H1 (cell line): Measurements from ENCODE around the gene DCAF4. TPM values are rescaled to one million over a fixed set of nuclear protein-coding genes. Genes with fewer than 3 reads are reported as not detected.
"Not testable (repeated sequence)": the region's sequence is repeated elsewhere in the genome, so short reads cannot be mapped to it uniquely, and the experiment has no call there.

Experiments
- CTCF ChIA-PET: fragments of 300-600 bp; sonication (Branson Sonifier 250); formaldehyde crosslinking; loops from one replicate; lab custom pipeline; 2021; ENCODE audit not compliant: partially characterized antibody; lab: Charles Lee
- POLR2A ChIA-PET: fragments of 300-600 bp; sonication (Branson Sonifier 250); formaldehyde crosslinking; loops from one replicate; lab custom pipeline; 2021; ENCODE audit warnings: inconsistent platforms; ENCODE audit not compliant: partially characterized antibody; lab: Charles Lee
- DNase-seq, 2 experiments: peaks; one replicate each; pipeline versions ENCODE4 v3.0.0 to v3.0.0-alpha.2; 2010 to 2022; ENCODE audit warnings: low spot score in 2 of 2, low read depth in 1 of 2, mixed read lengths in 1 of 2
- FAIRE-seq: peaks from 2 replicates; lab custom pipeline; 2011; peaks lifted over from hg19 to GRCh38; lab: Jason Lieb, UNC
- H2AFZ ChIP-seq: 2 replicates; pipeline ENCODE4 v1.8.1; 2012; ENCODE audit warnings: low read length, inconsistent platforms
- H2AK5ac ChIP-seq: 2 replicates; pipeline ENCODE4 v1.6.1; 2013; ENCODE audit warnings: low read depth, low read length
- H2BK120ac ChIP-seq: replicated peaks from 2 replicates; pipeline ENCODE3; 2013; ENCODE audit warnings: low read depth, low read length, inconsistent platforms
- H2BK12ac ChIP-seq: 2 replicates; pipeline ENCODE4 v1.6.1; 2013; ENCODE audit warnings: low read depth, low read length
- H2BK15ac ChIP-seq: 2 replicates; pipeline ENCODE4 v1.6.1; 2013; ENCODE audit warnings: low read length
- H2BK20ac ChIP-seq: 2 replicates; pipeline ENCODE4 v1.6.1; 2013; ENCODE audit warnings: low read length
- H2BK5ac ChIP-seq: 2 replicates; pipeline ENCODE4 v1.6.1; 2013; ENCODE audit warnings: low read depth, low read length
- H3K14ac ChIP-seq: 2 replicates; pipeline ENCODE4 v1.6.1; 2013; ENCODE audit warnings: inconsistent platforms; ENCODE audit not compliant: insufficient read length
- H3K18ac ChIP-seq: 2 replicates; pipeline ENCODE4 v1.6.1; 2013; ENCODE audit warnings: low read length; ENCODE audit errors: extremely low read depth
- H3K23ac ChIP-seq: 2 replicates; pipeline ENCODE4 v1.6.1; 2013; ENCODE audit warnings: inconsistent platforms; ENCODE audit not compliant: insufficient read length
- H3K23me2 ChIP-seq: 2 replicates; pipeline ENCODE4 v1.6.1; 2013; ENCODE audit warnings: low read depth, low read length
- H3K27ac ChIP-seq: 2 replicates; pipeline ENCODE4 v1.6.1; 2011; ENCODE audit warnings: low read depth, low read length, inconsistent platforms
- H3K27me3 ChIP-seq, 4 experiments: replicated peaks in 1 of 4; 1 replicate in 1 of 4; 2 replicates in 3 of 4; pipeline versions ENCODE4 v1.6.1 to v1.8.1; 2011 to 2013; ENCODE audit warnings: low read length in 3 of 4, mild to moderate bottlenecking in 3 of 4, inconsistent platforms in 2 of 4, mixed read lengths in 2 of 4, moderate library complexity in 1 of 4; ENCODE audit not compliant: control insufficient read depth in 3 of 4, insufficient read depth in 3 of 4; ENCODE audit errors: extremely low read depth in 1 of 4
- H3K36me3 ChIP-seq, 4 experiments: 2 replicates each; pipeline versions ENCODE4 v1.6.1 to v1.8.1; 2011 to 2013; ENCODE audit warnings: mild to moderate bottlenecking in 4 of 4, low read length in 3 of 4, moderate library complexity in 2 of 4, control low read depth in 1 of 4, inconsistent platforms in 1 of 4; ENCODE audit not compliant: insufficient read depth in 4 of 4, control insufficient read depth in 2 of 4
- H3K4ac ChIP-seq: replicated peaks from 2 replicates; pipeline ENCODE3; 2013; ENCODE audit warnings: low read length, low read depth, mixed read lengths, inconsistent platforms; ENCODE audit not compliant: insufficient read length
- H3K4me1 ChIP-seq, 4 experiments: replicated peaks in 1 of 4; 1 replicate in 1 of 4; 2 replicates in 3 of 4; pipeline versions ENCODE4 v1.6.1 to v1.8.1; 2011 to 2013; ENCODE audit warnings: low read length in 3 of 4, inconsistent platforms in 2 of 4, mixed read lengths in 1 of 4; ENCODE audit not compliant: insufficient read depth in 4 of 4, control insufficient read depth in 3 of 4
- H3K4me2 ChIP-seq, 2 experiments: 2 replicates each; pipeline versions ENCODE4 v1.6.1 to v1.8.1; 2011 to 2013; ENCODE audit warnings: low read depth in 2 of 2, low read length in 2 of 2, control low read depth in 1 of 2, inconsistent platforms in 1 of 2, mild to moderate bottlenecking in 1 of 2; ENCODE audit not compliant: insufficient read depth in 1 of 2
- H3K4me3 ChIP-seq, 4 experiments: fragments of 200-600, 300-600 bp in 1 of 4; sonication (generic), shearing (Covaris generic), sonication (Bioruptor Twin) in 1 of 4; 2 replicates each; pipeline versions ENCODE4 v1.5.1 to v1.8.1; 2011 to 2016; ENCODE audit warnings: low read length in 4 of 4, low read depth in 3 of 4, control low read depth in 2 of 4, inconsistent platforms in 2 of 4, mild to moderate bottlenecking in 2 of 4, mixed read lengths in 1 of 4, moderate library complexity in 1 of 4; ENCODE audit not compliant: insufficient read depth in 2 of 4; ENCODE audit errors: extremely low read depth in 1 of 4
- H3K56ac ChIP-seq: replicated peaks from 2 replicates; pipeline ENCODE3; 2013; ENCODE audit warnings: low read depth, mild to moderate bottlenecking, mixed read lengths, low read length, inconsistent platforms; ENCODE audit not compliant: insufficient read length
- H3K79me1 ChIP-seq: 2 replicates; pipeline ENCODE4 v1.6.1; 2013; ENCODE audit warnings: low read depth, low read length, control low read depth
- H3K79me2 ChIP-seq, 2 experiments: 2 replicates each; pipeline versions ENCODE4 v1.6.1 to v1.8.1; 2012 to 2013; ENCODE audit warnings: low read length in 2 of 2, mild to moderate bottlenecking in 2 of 2, inconsistent platforms in 1 of 2; ENCODE audit not compliant: insufficient read depth in 2 of 2, control insufficient read depth in 1 of 2
- H3K9ac ChIP-seq, 4 experiments: replicated peaks in 1 of 4; 1 replicate in 1 of 4; 2 replicates in 3 of 4; pipeline versions ENCODE4 v1.6.1 to v1.8.1; 2011 to 2013; ENCODE audit warnings: low read depth in 3 of 4, low read length in 3 of 4, control low read depth in 2 of 4, mild to moderate bottlenecking in 2 of 4, moderate library complexity in 2 of 4, inconsistent platforms in 1 of 4; ENCODE audit errors: extremely low read depth in 1 of 4
- H3K9me3 ChIP-seq, 2 experiments: 2 replicates each; pipeline versions ENCODE4 v1.6.1 to v1.8.1; 2012 to 2013; ENCODE audit warnings: mild to moderate bottlenecking in 2 of 2, moderate library complexity in 2 of 2, control low read depth in 1 of 2, inconsistent platforms in 1 of 2, low read depth in 1 of 2, low read length in 1 of 2, mixed read lengths in 1 of 2; ENCODE audit not compliant: insufficient read depth in 2 of 2
- H4K20me1 ChIP-seq, 2 experiments: replicated peaks in 1 of 2; 2 replicates each; pipeline versions ENCODE3 to v1.8.1; 2011 to 2013; ENCODE audit warnings: inconsistent platforms in 2 of 2, low read length in 2 of 2, mild to moderate bottlenecking in 1 of 2; ENCODE audit not compliant: insufficient read depth in 2 of 2, control insufficient read depth in 1 of 2
- H4K5ac ChIP-seq: 2 replicates; pipeline ENCODE4 v1.6.1; 2013; ENCODE audit warnings: low read length, low read depth, mixed read lengths, inconsistent platforms; ENCODE audit not compliant: insufficient read length
- H4K8ac ChIP-seq: 2 replicates; pipeline ENCODE4 v1.8.0; 2013; ENCODE audit warnings: mild to moderate bottlenecking, moderate library complexity, low read length, inconsistent platforms; ENCODE audit not compliant: insufficient read depth; ENCODE audit errors: extremely low read depth
- H4K91ac ChIP-seq: replicated peaks from 2 replicates; pipeline ENCODE3; 2013; ENCODE audit warnings: low read length, mixed read lengths, inconsistent platforms; ENCODE audit not compliant: insufficient read length
- WGBS, 2 experiments: shearing (Covaris generic) in 1 of 2; methylation state at CpG; one replicate each; pipeline versions ENCODE4 v1.1.6 to v1.1.7; 2013 to 2015; ENCODE audit warnings: low lambda C conversion rate in 2 of 2, mixed read lengths in 2 of 2, inconsistent platforms in 1 of 2, low coverage in 1 of 2, missing lambda C conversion rate in 1 of 2; ENCODE audit not compliant: insufficient replicate concordance in 2 of 2, insufficient coverage in 1 of 2, insufficient read length in 1 of 2; ENCODE audit errors: extremely low coverage in 1 of 2, missing lambda C conversion rate in 1 of 2; 5-methylcytosine and 5-hydroxymethylcytosine counted together
- polyA plus RNA-seq, 7 experiments: library from polyadenylated mRNA; depleted of rRNA in 3 of 7; stranded (reverse) in 5 of 7; unstranded in 2 of 7; fragments of >200 nt in 5 of 7; fragments of 200-250 nt in 2 of 7; gene quantifications; 1 replicate in 5 of 7; 2 replicates in 1 of 7; 4 replicates in 1 of 7; pipeline versions ENCODE4 v1.2.1 to v1.2.3, GENCODE V29; 2011 to 2013; ENCODE audit warnings: missing spikeins in 2 of 7, mixed read lengths in 2 of 7
- total RNA-seq: library from RNA; stranded (reverse); fragmentation: NEBNext Ultra II Directional; extraction: Animal tissue kit (Norgen Biotek cat#: 25700); gene quantifications from 2 replicates; pipeline ENCODE4 v1.2.1, GENCODE V29; 2021

Gene DCAF4
- total and polyA plus RNA-seq, 2 of the 8 experiments (the other 6 are each of a cell fraction or from before 2014, with no cell fraction given) = 17.0 to 21.1 TPM

DNA sequence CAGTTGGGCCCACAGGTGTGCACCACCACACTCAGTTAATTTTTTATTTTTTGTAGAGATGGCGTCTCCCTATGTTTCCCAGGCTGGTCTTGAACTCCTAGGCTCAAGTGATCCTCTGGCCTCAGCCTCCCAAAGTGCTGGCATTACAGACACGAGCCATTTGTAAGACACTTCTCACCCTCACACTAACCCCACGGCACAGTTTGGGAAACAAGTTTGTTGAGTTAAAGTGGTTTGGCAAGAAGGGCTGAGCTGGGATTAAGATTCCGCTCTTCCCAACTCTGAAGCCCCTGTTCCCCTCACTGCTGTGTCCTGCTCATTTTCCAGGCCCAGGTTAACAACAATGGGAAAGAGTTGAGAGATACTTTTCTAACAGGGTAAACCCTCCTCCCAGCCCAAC, 34.8 kb downstream of the DCAF4 start:
- H2BK120ac ChIP-seq, H3K23me2 ChIP-seq, H3K79me1 ChIP-seq, H3K79me2 ChIP-seq, H4K8ac ChIP-seq, H3K27ac ChIP-seq, H3K14ac ChIP-seq, POLR2A ChIA-PET, H2BK20ac ChIP-seq, H3K9ac ChIP-seq, H2BK12ac ChIP-seq, H3K4ac ChIP-seq, H4K5ac ChIP-seq, H3K18ac ChIP-seq, H3K9me3 ChIP-seq, H4K91ac ChIP-seq, FAIRE-seq, H3K23ac ChIP-seq, H2AFZ ChIP-seq, H2BK15ac ChIP-seq, H4K20me1 ChIP-seq, H3K56ac ChIP-seq, DNase-seq, H3K4me2 ChIP-seq, H2BK5ac ChIP-seq, H3K4me1 ChIP-seq, H3K4me3 ChIP-seq, H3K27me3 ChIP-seq, H2AK5ac ChIP-seq: not testable (repeated sequence)
- CTCF ChIA-PET = interaction anchor here (2.4 to 4.8 kb wide), 2 partner anchors 12 to 14 kb away, joined by 7 to 25 read pairs; no protein-coding TSS in a partner anchor
- H3K36me3 ChIP-seq = peaks cover 2 to 20% (median 6%) of the 10 kb centered on the region in 4 experiments; a peak in 4 of 8 replicates
- 80% methylated on average over 4 of the region's 4 CpGs; no CpG with 5 or more reads in 1 of the 2 experiments for WGBS, 2 experiments
